ENCODE data around the gene MPP2.

The MPP2 gene

DNA sequence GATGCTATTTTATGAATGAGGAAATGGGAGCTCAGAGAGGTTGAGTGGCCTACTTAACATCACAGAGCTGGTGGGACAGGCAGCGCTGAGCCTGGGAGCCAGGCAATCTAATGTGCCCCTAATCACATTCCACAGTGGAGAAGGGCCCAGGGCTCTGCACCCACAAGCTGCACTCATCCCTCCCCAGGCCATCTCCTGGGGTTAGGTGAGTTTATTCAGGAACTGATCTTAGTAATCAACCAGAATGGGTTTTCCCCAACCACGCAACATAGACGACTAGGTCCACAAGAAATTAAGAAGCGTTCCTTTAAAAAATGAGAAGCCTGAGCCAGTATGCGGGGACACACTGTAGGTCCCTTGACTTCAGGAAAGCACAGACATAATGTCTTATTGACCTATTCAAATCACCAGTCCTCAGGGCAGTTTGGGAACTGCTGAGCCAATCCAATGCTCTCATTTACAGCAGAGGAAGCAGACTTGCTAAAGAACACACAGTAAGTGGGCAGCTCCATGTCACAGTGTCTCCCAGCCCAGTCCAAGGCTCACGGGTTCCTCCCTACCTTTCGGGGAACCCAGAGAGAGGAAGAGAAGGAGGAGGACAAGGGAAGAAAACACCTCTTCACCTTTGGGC lies 76.7 kb downstream of the MPP2 start:
- no peak for DNase-seq (ENCODE audit: low read depth)
- TF ChIP-seq, protein P1, sequence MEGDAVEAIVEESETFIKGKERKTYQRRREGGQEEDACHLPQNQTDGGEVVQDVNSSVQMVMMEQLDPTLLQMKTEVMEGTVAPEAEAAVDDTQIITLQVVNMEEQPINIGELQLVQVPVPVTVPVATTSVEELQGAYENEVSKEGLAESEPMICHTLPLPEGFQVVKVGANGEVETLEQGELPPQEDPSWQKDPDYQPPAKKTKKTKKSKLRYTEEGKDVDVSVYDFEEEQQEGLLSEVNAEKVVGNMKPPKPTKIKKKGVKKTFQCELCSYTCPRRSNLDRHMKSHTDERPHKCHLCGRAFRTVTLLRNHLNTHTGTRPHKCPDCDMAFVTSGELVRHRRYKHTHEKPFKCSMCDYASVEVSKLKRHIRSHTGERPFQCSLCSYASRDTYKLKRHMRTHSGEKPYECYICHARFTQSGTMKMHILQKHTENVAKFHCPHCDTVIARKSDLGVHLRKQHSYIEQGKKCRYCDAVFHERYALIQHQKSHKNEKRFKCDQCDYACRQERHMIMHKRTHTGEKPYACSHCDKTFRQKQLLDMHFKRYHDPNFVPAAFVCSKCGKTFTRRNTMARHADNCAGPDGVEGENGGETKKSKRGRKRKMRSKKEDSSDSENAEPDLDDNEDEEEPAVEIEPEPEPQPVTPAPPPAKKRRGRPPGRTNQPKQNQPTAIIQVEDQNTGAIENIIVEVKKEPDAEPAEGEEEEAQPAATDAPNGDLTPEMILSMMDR (IDR thresholded peaks at IDR 0.05; ENCODE audit: control insufficient read depth, extremely low read depth, insufficient read depth), result no peak
- H3K4me3 ChIP-seq (ENCODE audit: low read depth, low read length), result no peak overlapping the region

DNA sequence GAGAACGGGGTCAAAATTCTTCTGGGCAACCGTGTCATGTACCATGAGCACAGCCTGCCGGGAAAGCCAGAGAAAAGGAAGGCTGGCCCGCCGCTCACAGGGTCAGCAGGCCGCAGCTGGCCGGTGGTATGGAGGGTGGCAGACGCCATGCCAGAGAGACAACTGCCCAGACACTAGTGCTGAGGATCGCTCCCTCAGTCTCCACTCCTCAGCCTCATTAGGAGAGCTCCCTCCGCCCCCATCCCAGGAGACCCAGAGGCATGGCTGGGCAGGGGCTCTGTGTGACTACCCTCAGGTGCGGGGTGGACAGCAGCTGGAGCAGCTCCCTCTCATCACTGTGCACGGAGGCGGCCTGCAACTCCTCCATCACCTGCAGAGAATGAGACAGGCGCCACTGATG lies 77.6 kb downstream of the MPP2 start:
- H3K4me3 ChIP-seq (ENCODE audit: low read depth, low read length), result no peak overlapping the region
- DNase-seq (ENCODE audit: low read depth), result no peak
- TF ChIP-seq, protein P1 (IDR thresholded peaks at IDR 0.05; ENCODE audit: control insufficient read depth, extremely low read depth, insufficient read depth), result no peak

DNA sequence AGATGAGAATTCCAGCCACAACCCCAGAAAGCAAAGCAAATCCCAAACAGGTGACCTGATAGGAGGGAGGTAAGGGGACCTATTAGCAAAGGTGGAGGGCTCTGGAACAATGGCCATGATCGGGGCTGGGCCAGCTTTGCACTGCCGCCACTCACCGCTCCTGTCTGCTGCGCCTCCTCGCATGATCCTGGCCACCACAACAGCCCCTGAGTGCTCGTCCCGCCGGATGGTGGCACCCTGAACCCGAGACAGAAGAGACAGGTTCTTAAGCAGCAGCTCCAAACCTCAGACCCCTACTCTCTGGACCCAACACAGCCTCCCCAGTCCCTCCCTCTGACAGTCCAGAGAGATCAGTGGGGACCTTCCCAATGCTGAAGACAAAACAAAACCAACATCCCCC lies 79.7 kb downstream of the MPP2 start:
- no peak for DNase-seq (ENCODE audit: low read depth)
- no peak overlapping the region for H3K4me3 ChIP-seq (ENCODE audit: low read depth, low read length)
- TF ChIP-seq, protein P1 (IDR thresholded peaks at IDR 0.05; ENCODE audit: control insufficient read depth, extremely low read depth, insufficient read depth), result no peak

DNA sequence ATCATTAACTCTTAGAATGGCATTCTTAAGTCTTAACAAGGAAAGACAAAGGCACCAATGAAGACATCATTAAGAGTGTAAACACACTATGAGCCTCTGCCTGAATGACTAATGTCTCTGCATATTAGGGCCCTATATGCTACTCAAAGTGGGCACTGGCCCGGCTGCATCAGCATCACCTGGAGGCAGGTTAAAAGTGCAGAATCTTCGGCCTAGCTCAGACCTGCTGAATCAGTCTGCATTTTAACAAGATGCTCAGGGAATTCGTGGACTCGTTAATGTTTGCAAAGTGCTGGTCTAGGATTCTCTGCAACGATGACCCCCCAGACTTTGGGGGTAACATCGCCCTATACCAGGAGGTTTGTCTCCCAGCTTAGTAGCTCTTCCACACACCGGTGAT lies 81.1 kb downstream of the MPP2 start:
- DNase-seq (ENCODE audit: low read depth), result no peak
- TF ChIP-seq, protein P1 (IDR thresholded peaks at IDR 0.05; ENCODE audit: control insufficient read depth, extremely low read depth, insufficient read depth), result no peak

DNA sequence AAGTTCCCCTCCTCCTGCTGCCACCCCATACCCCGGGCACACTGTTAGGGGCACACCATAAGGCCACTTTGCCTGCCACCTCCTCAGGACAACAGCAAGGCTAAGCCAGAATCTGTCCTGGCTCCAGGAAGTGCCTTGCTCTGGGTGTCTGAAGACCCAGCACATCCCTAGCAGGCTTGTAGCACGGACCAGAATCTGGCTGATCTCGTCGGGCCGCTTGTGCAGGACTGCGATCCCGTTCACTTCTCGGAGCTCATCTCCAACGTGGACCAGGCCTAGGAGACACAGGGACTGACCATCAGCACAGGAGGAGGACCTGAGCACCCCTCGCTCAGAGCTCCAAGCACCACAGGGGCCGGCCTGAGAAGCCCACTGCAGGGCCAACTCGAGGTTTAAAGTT lies 81.8 kb downstream of the MPP2 start:
- no peak overlapping the region for H3K4me3 ChIP-seq (ENCODE audit: low read depth, low read length)
- no peak for DNase-seq (ENCODE audit: low read depth)
- TF ChIP-seq, protein P1 (IDR thresholded peaks at IDR 0.05; ENCODE audit: control insufficient read depth, extremely low read depth, insufficient read depth), result no peak

More for the DNA sequence above, 81.1 kb downstream of the MPP2 start:
- no peak overlapping the region for H3K4me3 ChIP-seq (ENCODE audit: low read depth, low read length)
